Measurements from ENCODE around the gene NR3C2.

DNA sequence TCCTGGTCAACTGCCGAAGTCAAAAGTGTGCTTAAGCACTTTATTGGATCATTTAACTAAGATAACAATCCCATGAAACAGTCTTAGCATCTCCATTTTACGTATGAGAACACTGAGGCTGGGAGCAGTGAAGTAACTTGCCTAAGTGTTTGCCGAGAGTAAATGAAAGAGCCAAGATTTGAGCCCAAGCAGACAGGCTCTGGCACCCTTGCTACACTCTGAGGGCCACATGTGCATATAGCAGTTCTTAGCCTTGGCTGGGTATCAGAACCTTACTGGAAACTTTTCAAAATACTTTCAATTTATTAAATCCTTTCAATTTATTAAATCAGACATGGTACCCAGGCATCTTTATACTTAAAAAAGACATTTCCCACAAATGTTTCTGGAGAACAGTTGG lies 225.9 kb downstream of the NR3C2 start:
- TF ChIP-seq POLR2AphosphoS5 (IDR thresholded peaks at IDR 0.05; ENCODE audit: borderline replicate concordance, low read depth, low read length), result no peak
- TF ChIP-seq EZH2 (IDR thresholded peaks at IDR 0.05), result no peak
- no peak for TF ChIP-seq FOXP2 (optimal IDR thresholded peaks at IDR 0.05; ENCODE audit: control extremely low read depth, extremely low read length, insufficient read depth)
